SH-SY5Y (cell line): ENCODE results near the gene FAM118B.

Source experiments
- GATA2 ChIP-seq: IDR thresholded peaks from 2 replicates; pipeline ENCODE4 v1.6.1; 2011; ENCODE audit warnings: mild to moderate bottlenecking, low read depth, low read length
- GATA3 ChIP-seq: IDR thresholded peaks from 2 replicates; pipeline ENCODE4 v1.6.1; 2011; ENCODE audit warnings: low read depth, mild to moderate bottlenecking, low read length, moderate library complexity

GRCh38 chr11:126263489-126263888, 51.9 kb downstream of the FAM118B start:
- TF ChIP-seq GATA2 (no peak), GATA3 (no peak)
